HUES64 (cell line): ENCODE results near the gene HADHB.
"Not testable (repeated sequence)": the region's sequence is repeated elsewhere in the genome, so short reads cannot be mapped to it uniquely, and the experiment has no call there.

Source experiments
- H3K27ac ChIP-seq: 2 replicates; pipeline ENCODE4 v1.7.0; 2013; ENCODE audit warnings: low read depth, low read length, inconsistent platforms
- H3K27me3 ChIP-seq: 2 replicates; pipeline ENCODE4 v1.6.1; 2013; ENCODE audit warnings: mild to moderate bottlenecking, low read length; ENCODE audit not compliant: insufficient read depth
- H3K36me3 ChIP-seq: 2 replicates; pipeline ENCODE4 v1.6.1; 2013; ENCODE audit warnings: mild to moderate bottlenecking, low read length; ENCODE audit not compliant: insufficient read depth
- H3K4me1 ChIP-seq: 2 replicates; pipeline ENCODE4 v1.6.1; 2013; ENCODE audit warnings: mild to moderate bottlenecking, low read length, moderate library complexity; ENCODE audit not compliant: insufficient read depth
- H3K4me3 ChIP-seq: 2 replicates; pipeline ENCODE4 v1.5.1; 2013; ENCODE audit warnings: mild to moderate bottlenecking, low read length, moderate library complexity
- H3K9ac ChIP-seq: 2 replicates; pipeline ENCODE4 v1.6.1; 2013; ENCODE audit warnings: mild to moderate bottlenecking, low read depth, low read length
- H3K9me3 ChIP-seq: 2 replicates; pipeline ENCODE4 v1.6.1; 2013; ENCODE audit warnings: low read depth, low read length; ENCODE audit not compliant: insufficient read depth
- WGBS: fragments of 150-250, 120-280 bp; methylation state at CpG from one replicate; pipeline ENCODE4 v1.1.7; 2013; ENCODE audit warnings: missing lambda C conversion rate; 5-methylcytosine and 5-hydroxymethylcytosine counted together

Gene HADHB

DNA sequence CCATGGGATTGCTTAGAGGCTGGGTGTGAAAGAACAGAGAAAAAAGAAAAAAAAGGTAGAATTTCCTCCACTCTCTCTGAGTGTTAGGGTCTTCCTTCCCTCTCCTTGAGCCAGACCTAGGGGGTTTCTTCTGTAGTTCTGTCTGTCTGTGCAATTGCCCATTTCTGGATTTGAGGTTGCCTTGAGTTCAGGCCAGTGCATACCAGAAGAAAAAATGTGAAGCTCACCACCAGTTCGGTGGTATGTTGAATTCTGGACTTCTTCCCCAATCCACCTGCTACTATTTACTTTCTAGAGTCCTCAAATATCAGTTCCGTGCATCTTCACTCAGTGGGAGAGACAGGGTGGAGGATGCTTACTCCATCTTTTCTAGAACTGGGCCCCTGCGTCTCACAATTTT lies 85.9 kb downstream of the HADHB start:
- Histone ChIP-seq H3K9me3 (no peaks in the 10 kb centered on the region), H3K27me3 (no peaks in the 10 kb centered on the region), H3K4me3 (no peak overlapping the region), H3K4me1 (no peaks in the 10 kb centered on the region), H3K9ac (no peak overlapping the region), H3K36me3 (no peaks in the 10 kb centered on the region), H3K27ac (no peak overlapping the region)
- 100% methylated on average over 1 of the region's 3 CpGs for WGBS

DNA sequence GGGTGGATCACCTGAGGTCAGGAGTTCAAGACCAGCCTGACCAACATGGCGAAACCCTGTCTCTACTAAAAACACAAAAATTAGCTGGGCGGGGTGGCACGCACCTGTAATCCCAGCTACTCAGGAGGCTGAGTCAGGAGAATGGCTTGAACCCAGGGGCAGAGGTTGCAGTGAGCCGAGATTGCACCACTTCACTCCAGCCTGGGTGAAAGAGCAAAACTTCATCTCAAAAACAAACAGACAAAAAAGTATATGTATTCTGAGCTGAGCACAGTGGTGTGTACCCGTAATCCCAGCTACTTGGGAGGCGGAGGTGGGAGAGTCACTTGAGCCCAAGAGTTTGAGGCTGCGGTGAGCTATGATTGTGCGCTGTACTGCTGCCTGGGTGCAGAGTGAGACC lies 86.6 kb downstream of the HADHB start:
- whole genome bisulfite sequencing = 95% methylated on average over 8 of the region's 8 CpGs
- not testable (repeated sequence) for H3K36me3 ChIP-seq, H3K4me3 ChIP-seq, H3K27ac ChIP-seq, H3K4me1 ChIP-seq, H3K9ac ChIP-seq, H3K27me3 ChIP-seq, H3K9me3 ChIP-seq

DNA sequence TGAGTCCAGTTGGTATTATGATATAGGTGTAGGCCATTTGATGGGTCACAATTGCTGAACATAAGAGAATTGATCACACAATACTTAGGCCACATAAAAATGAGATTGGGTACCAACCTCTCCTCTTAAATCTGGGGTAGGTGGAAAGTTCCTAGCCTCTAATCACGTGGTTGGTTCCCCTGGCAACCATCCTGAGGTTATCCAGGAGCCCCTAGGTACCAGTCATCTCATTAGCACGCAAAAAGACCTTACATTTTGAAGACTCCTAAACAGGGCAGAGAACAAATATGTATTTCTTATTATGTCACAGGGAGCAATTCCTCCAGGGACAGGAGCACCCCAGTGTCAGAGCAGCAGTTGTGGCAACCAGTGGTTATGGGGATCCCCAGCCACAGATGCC lies 88.6 kb downstream of the HADHB start:
- 55% methylated on average over 2 of the region's 2 CpGs for WGBS
- no peaks in the 10 kb centered on the region for H3K4me1 ChIP-seq

DNA sequence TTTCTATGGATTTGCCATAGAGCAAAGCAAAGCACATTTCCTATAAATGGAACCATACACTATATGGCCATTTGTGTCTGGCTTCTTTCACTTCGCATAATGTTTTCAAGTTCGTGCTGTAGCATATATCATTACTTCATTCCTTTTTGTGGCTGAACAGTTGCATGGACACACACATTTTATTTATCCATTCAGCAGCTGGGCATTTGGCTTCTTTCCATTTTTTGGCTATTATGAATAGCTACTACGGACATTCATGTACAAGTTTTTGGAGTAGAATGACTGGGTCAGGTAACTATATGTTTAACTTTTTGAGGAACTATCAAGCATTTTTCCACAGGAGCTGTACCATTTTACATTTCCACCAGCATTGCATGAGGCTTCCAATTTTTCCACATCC lies 90.5 kb downstream of the HADHB start:
- WGBS = 91% methylated on average over 3 of the region's 3 CpGs
- Histone ChIP-seq H3K36me3 (no peaks in the 10 kb centered on the region), H3K27me3 (no peaks in the 10 kb centered on the region), H3K9me3 (no peaks in the 10 kb centered on the region), H3K9ac (no peak overlapping the region), H3K4me1 (peaks cover 11% of the 10 kb centered on the region), H3K27ac (no peak overlapping the region), H3K4me3 (no peak overlapping the region)

More for the DNA sequence above, 88.6 kb downstream of the HADHB start:
- Histone ChIP-seq H3K9me3 (no peaks in the 10 kb centered on the region), H3K27ac (no peak overlapping the region), H3K9ac (no peak overlapping the region), H3K27me3 (no peaks in the 10 kb centered on the region), H3K4me3 (no peak overlapping the region), H3K36me3 (no peaks in the 10 kb centered on the region)

DNA sequence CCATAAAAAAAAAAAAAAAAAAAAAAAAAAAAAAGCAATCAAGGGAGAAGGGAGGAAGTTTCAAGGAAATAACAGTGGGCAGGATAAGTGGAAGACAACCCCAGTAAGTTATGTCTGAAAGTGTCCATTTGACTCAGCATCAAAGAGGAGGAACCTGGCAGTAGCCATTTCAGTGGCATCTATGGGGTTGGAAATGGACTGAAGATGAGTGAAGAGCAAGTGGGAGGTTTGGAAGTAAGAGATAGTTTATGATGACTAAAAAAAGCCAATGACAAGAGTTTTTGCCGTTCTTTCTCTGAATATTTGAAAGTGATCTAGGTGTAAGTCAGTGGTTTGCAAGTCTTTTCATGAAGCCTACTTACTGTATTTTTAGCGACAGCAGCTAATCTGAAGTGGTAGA lies 92.0 kb downstream of the HADHB start:
- Histone ChIP-seq H3K9ac (no peak overlapping the region), H3K36me3 (no peaks in the 10 kb centered on the region), H3K27me3 (no peaks in the 10 kb centered on the region), H3K9me3 (no peaks in the 10 kb centered on the region), H3K4me1 (peaks cover 17% of the 10 kb centered on the region), H3K4me3 (no peak overlapping the region), H3K27ac (no peak overlapping the region)
- 94% methylated on average over 2 of the region's 2 CpGs for WGBS

DNA sequence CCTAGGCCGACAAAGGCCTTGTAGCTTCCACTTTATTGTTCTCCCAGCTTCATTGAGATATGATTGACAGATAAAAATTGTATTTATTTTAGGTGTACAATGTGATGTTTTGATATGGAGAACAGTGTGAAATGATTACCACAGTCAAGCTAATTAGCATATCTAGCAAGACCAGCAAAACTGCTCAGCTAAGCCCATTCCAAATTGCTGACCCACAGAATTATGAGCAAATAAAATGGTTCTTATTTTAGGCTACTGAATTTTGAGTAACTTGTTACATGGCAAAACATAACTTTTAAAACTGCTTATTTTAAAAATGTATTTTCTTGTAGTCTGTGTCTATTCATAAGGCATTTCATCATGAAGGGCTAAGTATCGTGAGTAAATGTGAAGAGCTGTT lies 92.6 kb downstream of the HADHB start:
- WGBS = 92% methylated on average over 2 of the region's 2 CpGs
- H3K36me3 ChIP-seq = no peaks in the 10 kb centered on the region
- no peak overlapping the region for H3K9ac ChIP-seq
- no peak overlapping the region for H3K4me3 ChIP-seq
- H3K4me1 ChIP-seq = peaks cover 17% of the 10 kb centered on the region
- no peak overlapping the region for H3K27ac ChIP-seq
- no peaks in the 10 kb centered on the region for H3K27me3 ChIP-seq
- H3K9me3 ChIP-seq = no peaks in the 10 kb centered on the region
